Body of pancreas (tissue), 4 donors: Measurements from ENCODE around the gene ATXN10.

Source experiments
- POLR2A ChIP-seq, 3 donors: fragments of 450-650 bp; IDR thresholded peaks; one replicate each; pipeline ENCODE4 v1.6.1; 2016; ENCODE audit warnings: antibody characterized with exemption in 3 of 3, mild to moderate bottlenecking in 2 of 3
- TF ChIP-seq, protein P1 (sequence below), 7 experiments: fragments of 450-650 bp in 4 of 7; fragments of 200-600 bp in 3 of 7; sonication (generic) in 3 of 7; IDR thresholded peaks; one replicate each; pipeline ENCODE4 v1.5.1; 2016 to 2019; ENCODE audit warnings: antibody characterized with exemption in 7 of 7

GRCh38 chr22:45742866-45743450 is 71.3 kb downstream of the ATXN10 start:
- TF ChIP-seq POLR2A (IDR thresholded peaks at IDR 0.05), result no peak
- TF ChIP-seq, protein P1, sequence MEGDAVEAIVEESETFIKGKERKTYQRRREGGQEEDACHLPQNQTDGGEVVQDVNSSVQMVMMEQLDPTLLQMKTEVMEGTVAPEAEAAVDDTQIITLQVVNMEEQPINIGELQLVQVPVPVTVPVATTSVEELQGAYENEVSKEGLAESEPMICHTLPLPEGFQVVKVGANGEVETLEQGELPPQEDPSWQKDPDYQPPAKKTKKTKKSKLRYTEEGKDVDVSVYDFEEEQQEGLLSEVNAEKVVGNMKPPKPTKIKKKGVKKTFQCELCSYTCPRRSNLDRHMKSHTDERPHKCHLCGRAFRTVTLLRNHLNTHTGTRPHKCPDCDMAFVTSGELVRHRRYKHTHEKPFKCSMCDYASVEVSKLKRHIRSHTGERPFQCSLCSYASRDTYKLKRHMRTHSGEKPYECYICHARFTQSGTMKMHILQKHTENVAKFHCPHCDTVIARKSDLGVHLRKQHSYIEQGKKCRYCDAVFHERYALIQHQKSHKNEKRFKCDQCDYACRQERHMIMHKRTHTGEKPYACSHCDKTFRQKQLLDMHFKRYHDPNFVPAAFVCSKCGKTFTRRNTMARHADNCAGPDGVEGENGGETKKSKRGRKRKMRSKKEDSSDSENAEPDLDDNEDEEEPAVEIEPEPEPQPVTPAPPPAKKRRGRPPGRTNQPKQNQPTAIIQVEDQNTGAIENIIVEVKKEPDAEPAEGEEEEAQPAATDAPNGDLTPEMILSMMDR (IDR thresholded peaks at IDR 0.05), result no peak
